HCT116 (cell line): ENCODE measurements around the gene SAG. TPM values are rescaled to one million over a fixed set of nuclear protein-coding genes. Genes with fewer than 3 reads are reported as not detected.

Experiments used
- ATAC-seq: fragments of 200-7000 bp; cut with Tn5 transposase; 2 replicates; pipeline ENCODE4 v1.9.1; 2020; ENCODE audit warnings: mild to moderate bottlenecking, moderate library complexity
- BruUV-seq: library from RNA; stranded (reverse); fragments of 400-500 nt; replicated peaks from 2 replicates; lab custom pipeline; 2021; lab: Mats Ljungman, UMichigan
- CTCF ChIA-PET: fragments of 300-600 bp; sonication (Branson Sonifier 250); formaldehyde crosslinking; loops from one replicate; lab custom pipeline; 2021; ENCODE audit warnings: antibody characterized with exemption; lab: Charles Lee
- POLR2A ChIA-PET: fragments of 300-600, 350-600 bp; sonication (Branson Sonifier 250); formaldehyde crosslinking; loops from one replicate; lab custom pipeline; 2021; ENCODE audit warnings: antibody characterized with exemption; lab: Charles Lee
- RAD21 ChIA-PET, 2 experiments: fragments of 300-600 bp; sonication (Branson Sonifier 250); formaldehyde crosslinking; loops; one replicate each; lab custom pipeline; 2023; ENCODE audit warnings: low total read pairs in 2 of 2; ENCODE audit not compliant: uncharacterized antibody in 2 of 2, unreplicated experiment in 2 of 2, low non-redundant PET in 1 of 2; lab: Charles Lee
- DNase-seq: peaks from one replicate; pipeline ENCODE4 v3.0.0-alpha.2; 2010; ENCODE audit warnings: low read depth, low spot score
- H2AFZ ChIP-seq: fragments of 200-600 bp; shearing (Covaris generic), sonication (generic); 2 replicates; pipeline ENCODE4 v1.6.1; 2017; ENCODE audit warnings: low read depth, mixed run types, mixed read lengths, antibody characterized with exemption, low read length; ENCODE audit not compliant: poor library complexity, severe bottlenecking
- H3K27ac ChIP-seq: 2 replicates; pipeline ENCODE4 v1.5.1; 2012; ENCODE audit warnings: low read depth, low read length
- H3K27me3 ChIP-seq: fragments of 200-600 bp; sonication (generic); 2 replicates; pipeline ENCODE4 v1.6.1; 2016; ENCODE audit warnings: mixed run types, low read length, mixed read lengths; ENCODE audit not compliant: insufficient read depth
- H3K36me3 ChIP-seq, 2 experiments: fragments of 200-500 bp in 1 of 2; fragments of 200-600 bp in 1 of 2; sonication (Bioruptor generic) in 1 of 2; sonication (generic) in 1 of 2; 2 replicates each; pipeline versions ENCODE4 v1.5.1 to v1.6.1; 2014 to 2016; ENCODE audit warnings: low read length in 2 of 2, inconsistent platforms in 1 of 2, mixed read lengths in 1 of 2, mixed run types in 1 of 2; ENCODE audit not compliant: insufficient read depth in 2 of 2, control insufficient read depth in 1 of 2
- H3K4me1 ChIP-seq, 2 experiments: fragments of 200-600 bp in 1 of 2; sonication (generic) in 1 of 2; 2 replicates each; pipeline versions ENCODE4 v1.5.1 to v1.6.1; 2012 to 2017; ENCODE audit warnings: low read length in 2 of 2, inconsistent platforms in 1 of 2, mild to moderate bottlenecking in 1 of 2, mixed read lengths in 1 of 2, mixed run types in 1 of 2, moderate library complexity in 1 of 2; ENCODE audit not compliant: insufficient read depth in 2 of 2, control insufficient read depth in 1 of 2
- H3K4me2 ChIP-seq: fragments of 200-600 bp; sonication (generic); 2 replicates; pipeline ENCODE4 v1.6.1; 2017; ENCODE audit warnings: mixed run types, low read length, mixed read lengths
- H3K4me3 ChIP-seq, 2 experiments: fragments of 200-600 bp in 1 of 2; sonication (generic) in 1 of 2; replicated peaks in 1 of 2; 2 replicates each; pipeline ENCODE4 v1.5.1; 2011 to 2016; ENCODE audit warnings: low read length in 2 of 2, control low read depth in 1 of 2, low read depth in 1 of 2, mild to moderate bottlenecking in 1 of 2, mixed read lengths in 1 of 2, mixed run types in 1 of 2
- H3K79me2 ChIP-seq: fragments of 200-600 bp; sonication (generic); 2 replicates; pipeline ENCODE4 v1.6.1; 2017; ENCODE audit warnings: mild to moderate bottlenecking, mixed run types, low read length, moderate library complexity, mixed read lengths; ENCODE audit not compliant: insufficient read depth
- H3K9ac ChIP-seq: fragments of 200-600 bp; sonication (generic); 2 replicates; pipeline ENCODE4 v1.6.1; 2016; ENCODE audit warnings: low read length, mixed read lengths
- H3K9me2 ChIP-seq: fragments of 200-600 bp; sonication (generic), shearing (Covaris generic); 2 replicates; pipeline ENCODE4 v1.6.1; 2017; ENCODE audit warnings: mixed run types, mild to moderate bottlenecking, moderate library complexity; ENCODE audit not compliant: insufficient read depth
- H3K9me3 ChIP-seq, 2 experiments: fragments of 200-500 bp in 1 of 2; fragments of 200-600 bp in 1 of 2; sonication (Bioruptor generic) in 1 of 2; sonication (generic) in 1 of 2; 2 replicates each; pipeline ENCODE4 v1.6.1; 2014 to 2017; ENCODE audit warnings: low read length in 2 of 2, mixed read lengths in 2 of 2, inconsistent platforms in 1 of 2, low read depth in 1 of 2, mild to moderate bottlenecking in 1 of 2, mixed run types in 1 of 2, moderate library complexity in 1 of 2; ENCODE audit not compliant: control insufficient read depth in 1 of 2, insufficient read depth in 1 of 2
- H4K20me1 ChIP-seq: fragments of 200-600 bp; sonication (generic), shearing (Covaris generic); 2 replicates; pipeline ENCODE4 v1.6.1; 2017; ENCODE audit warnings: mixed run types, mild to moderate bottlenecking, moderate library complexity; ENCODE audit not compliant: insufficient read depth
- EZH2phosphoT487 ChIP-seq: fragments of 200-600 bp; IDR thresholded peaks from 2 replicates; pipeline ENCODE4 v1.6.1; 2018; ENCODE audit warnings: antibody characterized with exemption, borderline replicate concordance
- FOSL1 ChIP-seq: IDR thresholded peaks from 2 replicates; pipeline ENCODE4 v1.6.1; 2012; ENCODE audit warnings: low read depth
- MAX ChIP-seq: IDR thresholded peaks from 2 replicates; pipeline ENCODE4 v1.6.1; 2012
- POLR2A ChIP-seq: IDR thresholded peaks from 2 replicates; pipeline ENCODE4 v1.7.0; 2011; ENCODE audit warnings: borderline replicate concordance; ENCODE audit not compliant: insufficient read depth, insufficient read length; ENCODE audit errors: extremely low read depth
- RAD21 ChIP-seq: IDR thresholded peaks from 2 replicates; pipeline ENCODE4 v1.6.1; 2012; ENCODE audit warnings: low read depth, mild to moderate bottlenecking
- SIN3A ChIP-seq: IDR thresholded peaks from 2 replicates; pipeline ENCODE4 v1.6.1; 2012; ENCODE audit warnings: low read depth
- SP1 ChIP-seq: IDR thresholded peaks from 2 replicates; pipeline ENCODE4 v1.6.1; 2012; ENCODE audit warnings: low read depth
- TCF7L2 ChIP-seq: IDR thresholded peaks from 2 replicates; pipeline ENCODE4 v1.7.0; 2011; ENCODE audit warnings: borderline replicate concordance, inconsistent platforms; ENCODE audit not compliant: insufficient read depth, insufficient read length; ENCODE audit errors: extremely low read depth
- intact Hi-C: fragments of 100-400 bp; cut with micrococcal nuclease; formaldehyde crosslinking; loops from 2 replicates; pipeline ENCODE4 v1.10.0; 2022
- total RNA-seq: library from RNA; stranded (reverse); gene quantifications from one replicate; pipeline ENCODE4 v1.2.1, GENCODE V29; 2021; ENCODE audit not compliant: unreplicated experiment
- TF ChIP-seq, protein P1 (sequence below), 3 experiments: fragments of 200-600 bp in 1 of 3; sonication (generic) in 1 of 3; IDR thresholded peaks in 2 of 3; conservative IDR thresholded peaks in 1 of 3; 2 replicates each; pipeline ENCODE4 v1.5.1; 2012 to 2017; ENCODE audit warnings: low read depth in 2 of 3, low read length in 2 of 3, antibody characterized with exemption in 1 of 3, borderline replicate concordance in 1 of 3, control low read depth in 1 of 3, mild to moderate bottlenecking in 1 of 3, mixed read lengths in 1 of 3, mixed run types in 1 of 3, moderate library complexity in 1 of 3; ENCODE audit not compliant: insufficient read depth in 1 of 3
- TF ChIP-seq, protein P2 (sequence below): IDR thresholded peaks from 2 replicates; pipeline ENCODE4 v1.6.1; 2012; ENCODE audit warnings: low read depth

The SAG gene
- total RNA-seq, 1 experiment from 2014 or later = not detected

DNA sequence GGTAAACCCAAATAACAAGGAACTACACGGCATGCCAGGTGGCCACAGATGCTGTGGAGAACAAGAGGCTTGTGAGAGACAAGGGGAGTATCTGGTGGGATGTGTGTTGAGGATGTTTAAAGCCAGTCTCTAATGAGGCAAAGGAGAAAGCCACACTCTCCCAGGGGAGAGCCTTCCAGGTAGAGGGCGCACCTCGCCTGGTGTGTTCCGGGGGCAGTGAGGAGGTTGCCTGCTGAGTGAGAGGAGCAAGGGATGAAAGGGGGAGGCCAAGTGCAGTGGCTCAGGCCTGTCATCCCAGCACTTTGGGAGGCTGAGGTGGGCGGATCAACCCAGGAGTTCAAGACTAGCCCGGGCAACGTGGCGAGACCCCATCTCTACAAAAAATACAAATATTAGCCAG is 16.2 kb downstream of the SAG start:
- DNase-seq (no peak), ATAC-seq (peak; percentile 76)
- no TSS peak for BruUV-seq

DNA sequence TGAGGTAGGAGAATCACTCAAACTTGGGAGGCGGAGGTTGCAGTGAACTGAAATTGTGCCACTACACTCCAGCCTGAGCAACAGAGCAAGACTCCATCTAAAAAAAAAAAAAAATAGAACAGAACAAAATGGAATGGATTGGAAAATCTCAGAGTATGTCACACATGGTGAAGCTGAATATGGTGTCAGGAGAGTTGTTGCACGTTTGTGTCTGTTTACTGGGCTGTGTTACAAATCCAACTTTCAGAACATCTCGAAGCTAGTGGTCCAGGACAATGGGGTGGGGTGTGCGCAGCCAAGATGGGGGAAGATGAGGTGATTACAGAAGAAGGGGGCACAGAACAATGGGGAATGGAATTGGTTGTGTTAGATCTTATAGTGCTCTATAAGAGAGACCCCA is 17.6 kb downstream of the SAG start:
- CTCF ChIA-PET = interaction anchor here (1.4 kb wide), 1 partner anchor 118 kb away, joined by 3 read pairs; no protein-coding TSS in a partner anchor

More for the DNA sequence above, 16.2 kb downstream of the SAG start:
- H3K27ac ChIP-seq = no peak overlapping the region
- ChIA-PET POLR2A (no interaction called here), RAD21 (no interaction called here), CTCF (no interaction called here)
- H3K79me2 ChIP-seq = no peaks in the 10 kb centered on the region
- H3K4me3 ChIP-seq = no peak overlapping the region
- H4K20me1 ChIP-seq = no peaks in the 10 kb centered on the region
- H3K27me3 ChIP-seq = no peaks in the 10 kb centered on the region
- no peak overlapping the region for H2AFZ ChIP-seq
- H3K9me3 ChIP-seq = no peaks in the 10 kb centered on the region
- H3K9me2 ChIP-seq = no peaks in the 10 kb centered on the region
- H3K4me2 ChIP-seq = no peak overlapping the region
- H3K36me3 ChIP-seq = no peaks in the 10 kb centered on the region
- TF ChIP-seq FOSL1 (no peak), RAD21 (peak; percentile 60)
- TF ChIP-seq, protein P1, sequence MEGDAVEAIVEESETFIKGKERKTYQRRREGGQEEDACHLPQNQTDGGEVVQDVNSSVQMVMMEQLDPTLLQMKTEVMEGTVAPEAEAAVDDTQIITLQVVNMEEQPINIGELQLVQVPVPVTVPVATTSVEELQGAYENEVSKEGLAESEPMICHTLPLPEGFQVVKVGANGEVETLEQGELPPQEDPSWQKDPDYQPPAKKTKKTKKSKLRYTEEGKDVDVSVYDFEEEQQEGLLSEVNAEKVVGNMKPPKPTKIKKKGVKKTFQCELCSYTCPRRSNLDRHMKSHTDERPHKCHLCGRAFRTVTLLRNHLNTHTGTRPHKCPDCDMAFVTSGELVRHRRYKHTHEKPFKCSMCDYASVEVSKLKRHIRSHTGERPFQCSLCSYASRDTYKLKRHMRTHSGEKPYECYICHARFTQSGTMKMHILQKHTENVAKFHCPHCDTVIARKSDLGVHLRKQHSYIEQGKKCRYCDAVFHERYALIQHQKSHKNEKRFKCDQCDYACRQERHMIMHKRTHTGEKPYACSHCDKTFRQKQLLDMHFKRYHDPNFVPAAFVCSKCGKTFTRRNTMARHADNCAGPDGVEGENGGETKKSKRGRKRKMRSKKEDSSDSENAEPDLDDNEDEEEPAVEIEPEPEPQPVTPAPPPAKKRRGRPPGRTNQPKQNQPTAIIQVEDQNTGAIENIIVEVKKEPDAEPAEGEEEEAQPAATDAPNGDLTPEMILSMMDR (IDR thresholded peaks at IDR 0.05 in 2 of 3, conservative IDR thresholded peaks at IDR 0.05 in 1 of 3; ENCODE audit: borderline replicate concordance in 1 of 3, insufficient read depth in 1 of 3, low read depth in 2 of 3, low read length in 2 of 3) = peak; percentile 15 to 19 (median 17); a peak in 3 of 6 replicates
- TF ChIP-seq, all 23 proteins: peak for 2
- intact Hi-C loops = no loop called here
- Histone ChIP-seq H3K9ac (no peak overlapping the region), H3K4me1 (no peaks in the 10 kb centered on the region)

More for the DNA sequence above, 17.6 kb downstream of the SAG start:
- H2AFZ ChIP-seq = no peak overlapping the region
- intact Hi-C loops = no loop called here
- TF ChIP-seq EZH2phosphoT487 (no peak), TCF7L2 (no peak), MAX (no peak), POLR2A (no peak), SIN3A (no peak), SP1 (no peak)
- TF ChIP-seq, protein P2, sequence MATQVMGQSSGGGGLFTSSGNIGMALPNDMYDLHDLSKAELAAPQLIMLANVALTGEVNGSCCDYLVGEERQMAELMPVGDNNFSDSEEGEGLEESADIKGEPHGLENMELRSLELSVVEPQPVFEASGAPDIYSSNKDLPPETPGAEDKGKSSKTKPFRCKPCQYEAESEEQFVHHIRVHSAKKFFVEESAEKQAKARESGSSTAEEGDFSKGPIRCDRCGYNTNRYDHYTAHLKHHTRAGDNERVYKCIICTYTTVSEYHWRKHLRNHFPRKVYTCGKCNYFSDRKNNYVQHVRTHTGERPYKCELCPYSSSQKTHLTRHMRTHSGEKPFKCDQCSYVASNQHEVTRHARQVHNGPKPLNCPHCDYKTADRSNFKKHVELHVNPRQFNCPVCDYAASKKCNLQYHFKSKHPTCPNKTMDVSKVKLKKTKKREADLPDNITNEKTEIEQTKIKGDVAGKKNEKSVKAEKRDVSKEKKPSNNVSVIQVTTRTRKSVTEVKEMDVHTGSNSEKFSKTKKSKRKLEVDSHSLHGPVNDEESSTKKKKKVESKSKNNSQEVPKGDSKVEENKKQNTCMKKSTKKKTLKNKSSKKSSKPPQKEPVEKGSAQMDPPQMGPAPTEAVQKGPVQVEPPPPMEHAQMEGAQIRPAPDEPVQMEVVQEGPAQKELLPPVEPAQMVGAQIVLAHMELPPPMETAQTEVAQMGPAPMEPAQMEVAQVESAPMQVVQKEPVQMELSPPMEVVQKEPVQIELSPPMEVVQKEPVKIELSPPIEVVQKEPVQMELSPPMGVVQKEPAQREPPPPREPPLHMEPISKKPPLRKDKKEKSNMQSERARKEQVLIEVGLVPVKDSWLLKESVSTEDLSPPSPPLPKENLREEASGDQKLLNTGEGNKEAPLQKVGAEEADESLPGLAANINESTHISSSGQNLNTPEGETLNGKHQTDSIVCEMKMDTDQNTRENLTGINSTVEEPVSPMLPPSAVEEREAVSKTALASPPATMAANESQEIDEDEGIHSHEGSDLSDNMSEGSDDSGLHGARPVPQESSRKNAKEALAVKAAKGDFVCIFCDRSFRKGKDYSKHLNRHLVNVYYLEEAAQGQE = no peak
- no peaks in the 10 kb centered on the region for H3K9me3 ChIP-seq
- no TSS peak for BruUV-seq
- no peak overlapping the region for H3K9ac ChIP-seq
- no peak for ATAC-seq
- ChIA-PET POLR2A (no interaction called here), RAD21 (no interaction called here)
- no peaks in the 10 kb centered on the region for H4K20me1 ChIP-seq
- no peak for DNase-seq
- no peak overlapping the region for H3K4me3 ChIP-seq
- H3K36me3 ChIP-seq = no peaks in the 10 kb centered on the region
- peaks cover 0 to 8% of the 10 kb centered on the region in 2 experiments; a peak in 1 of 4 replicates for H3K4me1 ChIP-seq
- no peaks in the 10 kb centered on the region for H3K79me2 ChIP-seq
- no peak overlapping the region for H3K4me2 ChIP-seq
- H3K9me2 ChIP-seq = no peaks in the 10 kb centered on the region
- H3K27ac ChIP-seq = no peak overlapping the region
- no peaks in the 10 kb centered on the region for H3K27me3 ChIP-seq
